ENCODE results near the gene LRRC72.

The LRRC72 gene

GRCh38 chr7:16571941-16572340 lies 45.3 kb downstream of the LRRC72 start:
- Histone ChIP-seq H3K9me3 (ENCODE audit: control insufficient read depth, insufficient read depth, low read length) (no peaks in the 10 kb centered on the region), H3F3A (ENCODE audit: control insufficient read depth, insufficient read depth) (no peaks in the 10 kb centered on the region), H3K27me3 (ENCODE audit: control insufficient read depth, low read length) (0 out of 2 replicates have a peak, but pooled peaks cover 2% of the 10 kb centered on the region), H3K27ac (ENCODE audit: low read depth, low read length) (no peak overlapping the region), H3K4me2 (ENCODE audit: low read length) (no peak overlapping the region), H3K36me3 (ENCODE audit: control insufficient read depth, low read length) (no peaks in the 10 kb centered on the region), H3K9me2 (replicated peaks; ENCODE audit: control insufficient read depth, low read length) (no peaks in the 10 kb centered on the region), H3K79me2 (ENCODE audit: control insufficient read depth, low read length) (no peaks in the 10 kb centered on the region), H4K20me1 (ENCODE audit: control insufficient read depth, insufficient read depth, low read depth, low read length) (no peaks in the 10 kb centered on the region), H3K4me3 (ENCODE audit: low read length) (no peak overlapping the region), H3K4me1 (ENCODE audit: control insufficient read depth, low read length) (no peaks in the 10 kb centered on the region)
- TF ChIP-seq EZH2phosphoT487 (IDR thresholded peaks at IDR 0.05; ENCODE audit: borderline replicate concordance, low read length): no peak
- no peak for TF ChIP-seq CTCF (IDR thresholded peaks at IDR 0.05; ENCODE audit: low read depth, low read length, poor library complexity, severe bottlenecking)

GRCh38 chr7:16579216-16579615 lies 52.6 kb downstream of the LRRC72 start:
- H3K79me2 ChIP-seq (ENCODE audit: control insufficient read depth, low read length): no peaks in the 10 kb centered on the region
- TF ChIP-seq EZH2phosphoT487 (IDR thresholded peaks at IDR 0.05; ENCODE audit: borderline replicate concordance, low read length): no peak
- no peak for TF ChIP-seq CTCF (IDR thresholded peaks at IDR 0.05; ENCODE audit: low read depth, low read length, poor library complexity, severe bottlenecking)
- no peaks in the 10 kb centered on the region for H3K4me1 ChIP-seq (ENCODE audit: control insufficient read depth, low read length)
- no peaks in the 10 kb centered on the region for H3K36me3 ChIP-seq (ENCODE audit: control insufficient read depth, low read length)
- no peaks in the 10 kb centered on the region for H3K9me2 ChIP-seq (replicated peaks; ENCODE audit: control insufficient read depth, low read length)
- H3K4me2 ChIP-seq (ENCODE audit: low read length): no peak overlapping the region
- no peaks in the 10 kb centered on the region for H4K20me1 ChIP-seq (ENCODE audit: control insufficient read depth, insufficient read depth, low read depth, low read length)
- H3K4me3 ChIP-seq (ENCODE audit: low read length): no peak overlapping the region
- no peak overlapping the region for H3K27ac ChIP-seq (ENCODE audit: low read depth, low read length)
- H3K27me3 ChIP-seq (ENCODE audit: control insufficient read depth, low read length): peaks cover 3% of the 10 kb centered on the region
- H3K9me3 ChIP-seq (ENCODE audit: control insufficient read depth, insufficient read depth, low read length): no peaks in the 10 kb centered on the region
- H3F3A ChIP-seq (ENCODE audit: control insufficient read depth, insufficient read depth): no peaks in the 10 kb centered on the region; the same call in 1 of the 2 replicates

GRCh38 chr7:16581286-16581685 lies 54.7 kb downstream of the LRRC72 start:
- no peak overlapping the region for H3K4me3 ChIP-seq (ENCODE audit: low read length)
- no peaks in the 10 kb centered on the region for H3K4me1 ChIP-seq (ENCODE audit: control insufficient read depth, low read length)
- no peak overlapping the region for H3K27ac ChIP-seq (ENCODE audit: low read depth, low read length)
- H3K79me2 ChIP-seq (ENCODE audit: control insufficient read depth, low read length): no peaks in the 10 kb centered on the region
- no peaks in the 10 kb centered on the region for H3K36me3 ChIP-seq (ENCODE audit: control insufficient read depth, low read length)
- H3K27me3 ChIP-seq (ENCODE audit: control insufficient read depth, low read length): peaks cover 3% of the 10 kb centered on the region
- H3K9me2 ChIP-seq (replicated peaks; ENCODE audit: control insufficient read depth, low read length): no peaks in the 10 kb centered on the region
- TF ChIP-seq CTCF (IDR thresholded peaks at IDR 0.05; ENCODE audit: low read depth, low read length, poor library complexity, severe bottlenecking): no peak
- no peak for TF ChIP-seq EZH2phosphoT487 (IDR thresholded peaks at IDR 0.05; ENCODE audit: borderline replicate concordance, low read length)
- H4K20me1 ChIP-seq (ENCODE audit: control insufficient read depth, insufficient read depth, low read depth, low read length): no peaks in the 10 kb centered on the region
- no peaks in the 10 kb centered on the region; the same call in 1 of the 2 replicates for H3F3A ChIP-seq (ENCODE audit: control insufficient read depth, insufficient read depth)
- no peaks in the 10 kb centered on the region for H3K9me3 ChIP-seq (ENCODE audit: control insufficient read depth, insufficient read depth, low read length)
- H3K4me2 ChIP-seq (ENCODE audit: low read length): no peak overlapping the region

Measured in DOHH2 (cell line).